ENCODE results near the gene PIGT.
A peak's percentile ranks its signal among the peaks of the same experiment; 100 is the strongest.
"Not testable (repeated sequence)": the region's sequence is repeated elsewhere in the genome, so short reads cannot be mapped to it uniquely, and the experiment has no call there.

The PIGT gene

GRCh38 chr20:45465491-45466266 lies 49.7 kb downstream of the PIGT start:
- TF ChIP-seq CTCF (IDR thresholded peaks at IDR 0.05; ENCODE audit: borderline replicate concordance, control extremely low read depth, extremely low read depth, insufficient read depth, missing control alignments), result no peak
- DNase-seq (ENCODE audit: low spot score), result no peak
- in situ Hi-C loops (cut with MboI; ENCODE audit: low sequenced_read_pairs, unreplicated experiment), result loop anchor here (25.0 kb wide), 1 partner anchor 297 kb away; no protein-coding TSS in a partner anchor

GRCh38 chr20:45467172-45467571 lies 51.2 kb downstream of the PIGT start:
- no peak for TF ChIP-seq CTCF (IDR thresholded peaks at IDR 0.05; ENCODE audit: borderline replicate concordance, control extremely low read depth, extremely low read depth, insufficient read depth, missing control alignments)
- in situ Hi-C loops (cut with MboI; ENCODE audit: low sequenced_read_pairs, unreplicated experiment), result loop anchor here (25.0 kb wide), 1 partner anchor 295 kb away; no protein-coding TSS in a partner anchor
- DNase-seq (ENCODE audit: low spot score), result no peak

- TF ChIP-seq CTCF (IDR thresholded peaks at IDR 0.05; ENCODE audit: borderline replicate concordance, control extremely low read depth, extremely low read depth, insufficient read depth, missing control alignments), result no peak
- in situ Hi-C loops (cut with MboI; ENCODE audit: low sequenced_read_pairs, unreplicated experiment), result loop anchor here (25.0 kb wide), 1 partner anchor 294 kb away; no protein-coding TSS in a partner anchor
- no peak for DNase-seq (ENCODE audit: low spot score)
Measured at GRCh38 chr20:45467861-45468260, 51.9 kb downstream of the PIGT start.

- TF ChIP-seq CTCF (IDR thresholded peaks at IDR 0.05; ENCODE audit: borderline replicate concordance, control extremely low read depth, extremely low read depth, insufficient read depth, missing control alignments), result no peak
- no peak for DNase-seq (ENCODE audit: low spot score)
- in situ Hi-C loops (cut with MboI; ENCODE audit: low sequenced_read_pairs, unreplicated experiment), result loop anchor here (25.0 kb wide), 1 partner anchor 293 kb away; no protein-coding TSS in a partner anchor
Measured at GRCh38 chr20:45469336-45470261, 53.7 kb downstream of the PIGT start, which contains the start of gene WFDC2. TSS of gene WFDC2 (plus strand) at chr20:45469753. CDS start at chr20:45469782, 29 bp downstream.

- TF ChIP-seq CTCF (IDR thresholded peaks at IDR 0.05; ENCODE audit: borderline replicate concordance, control extremely low read depth, extremely low read depth, insufficient read depth, missing control alignments), result no peak
- in situ Hi-C loops (cut with MboI; ENCODE audit: low sequenced_read_pairs, unreplicated experiment), result loop anchor here (25.0 kb wide), 1 partner anchor 292 kb away; no protein-coding TSS in a partner anchor
- peak; percentile 54 for DNase-seq (ENCODE audit: low spot score)
Measured at GRCh38 chr20:45470262-45470931, 54.5 kb downstream of the PIGT start.

- in situ Hi-C loops (cut with MboI; ENCODE audit: low sequenced_read_pairs, unreplicated experiment), result loop anchor here (25.0 kb wide), 1 partner anchor 291 kb away; no protein-coding TSS in a partner anchor
- TF ChIP-seq CTCF (IDR thresholded peaks at IDR 0.05; ENCODE audit: borderline replicate concordance, control extremely low read depth, extremely low read depth, insufficient read depth, missing control alignments), result no peak
- no peak for DNase-seq (ENCODE audit: low spot score)
Measured at GRCh38 chr20:45470937-45471336, 55.0 kb downstream of the PIGT start.

GRCh38 chr20:45472286-45472685 lies 56.3 kb downstream of the PIGT start:
- in situ Hi-C loops (cut with MboI; ENCODE audit: low sequenced_read_pairs, unreplicated experiment), result loop anchor here (25.0 kb wide), 1 partner anchor 290 kb away; no protein-coding TSS in a partner anchor
- not testable (repeated sequence) for DNase-seq (ENCODE audit: low spot score)
